ENCODE data around the gene SETBP1.

The SETBP1 gene

GRCh38 chr18:44771956-44772917, 91.5 kb downstream of the SETBP1 start:
- no peaks in the 10 kb centered on the region for H3K9me2 ChIP-seq (ENCODE audit: low read depth, low read length)
- no peaks in the 10 kb centered on the region for H4K20me1 ChIP-seq (ENCODE audit: insufficient read depth, low read length)
- H3K27ac ChIP-seq (ENCODE audit: low read depth, low read length, poor library complexity, severe bottlenecking) = no peak overlapping the region
- H3F3A ChIP-seq (ENCODE audit: insufficient read depth, low read length) = no peaks in the 10 kb centered on the region
- H3K27me3 ChIP-seq (ENCODE audit: insufficient read depth, low read length) = no peaks in the 10 kb centered on the region
- no peaks in the 10 kb centered on the region for H3K9me3 ChIP-seq (ENCODE audit: low read length)
- no peaks in the 10 kb centered on the region for H3K79me2 ChIP-seq (ENCODE audit: insufficient read depth, low read length)
- no peak overlapping the region for H2AFZ ChIP-seq (ENCODE audit: low read length)
- TF ChIP-seq, protein P1, sequence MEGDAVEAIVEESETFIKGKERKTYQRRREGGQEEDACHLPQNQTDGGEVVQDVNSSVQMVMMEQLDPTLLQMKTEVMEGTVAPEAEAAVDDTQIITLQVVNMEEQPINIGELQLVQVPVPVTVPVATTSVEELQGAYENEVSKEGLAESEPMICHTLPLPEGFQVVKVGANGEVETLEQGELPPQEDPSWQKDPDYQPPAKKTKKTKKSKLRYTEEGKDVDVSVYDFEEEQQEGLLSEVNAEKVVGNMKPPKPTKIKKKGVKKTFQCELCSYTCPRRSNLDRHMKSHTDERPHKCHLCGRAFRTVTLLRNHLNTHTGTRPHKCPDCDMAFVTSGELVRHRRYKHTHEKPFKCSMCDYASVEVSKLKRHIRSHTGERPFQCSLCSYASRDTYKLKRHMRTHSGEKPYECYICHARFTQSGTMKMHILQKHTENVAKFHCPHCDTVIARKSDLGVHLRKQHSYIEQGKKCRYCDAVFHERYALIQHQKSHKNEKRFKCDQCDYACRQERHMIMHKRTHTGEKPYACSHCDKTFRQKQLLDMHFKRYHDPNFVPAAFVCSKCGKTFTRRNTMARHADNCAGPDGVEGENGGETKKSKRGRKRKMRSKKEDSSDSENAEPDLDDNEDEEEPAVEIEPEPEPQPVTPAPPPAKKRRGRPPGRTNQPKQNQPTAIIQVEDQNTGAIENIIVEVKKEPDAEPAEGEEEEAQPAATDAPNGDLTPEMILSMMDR (IDR thresholded peaks at IDR 0.05; ENCODE audit: low read length) = no peak
- H3K36me3 ChIP-seq (ENCODE audit: insufficient read depth, low read length) = no peaks in the 10 kb centered on the region
- H3K9ac ChIP-seq (ENCODE audit: low read length) = no peak overlapping the region; the same call in 1 of the 2 replicates
- H3K4me3 ChIP-seq (ENCODE audit: low read depth, low read length, poor library complexity, severe bottlenecking) = no peak overlapping the region
- no peak overlapping the region; the same call in 1 of the 2 replicates for H3K4me2 ChIP-seq (ENCODE audit: low read length)
- H3K4me1 ChIP-seq (ENCODE audit: insufficient read depth, low read length, severe bottlenecking) = peaks cover 23% of the 10 kb centered on the region

DNA sequence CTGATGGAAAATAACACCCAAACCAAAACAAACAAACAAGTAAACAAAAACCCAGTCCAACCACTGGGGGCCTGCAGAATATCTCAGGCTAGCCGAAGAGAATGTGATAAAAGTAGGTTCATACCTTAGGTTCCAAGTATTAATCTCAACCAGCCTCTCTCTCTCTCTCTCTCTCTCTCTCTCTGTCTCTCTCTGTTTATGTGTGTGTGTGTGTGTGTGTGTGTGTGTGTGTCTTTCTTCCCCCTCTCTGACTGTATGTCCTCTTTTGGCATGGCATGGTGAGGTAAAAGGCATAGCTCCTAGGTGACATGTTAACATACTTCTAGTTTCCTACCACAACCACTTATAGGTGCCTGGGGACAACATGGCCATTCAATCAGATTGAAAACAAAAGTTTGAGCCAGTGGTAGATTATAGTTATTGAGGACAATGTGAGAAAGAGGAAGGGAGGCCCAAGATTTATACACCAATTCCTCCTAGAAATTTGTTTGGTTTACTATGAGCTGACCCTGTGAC, 93.0 kb downstream of the SETBP1 start:
- no peak overlapping the region for H3K4me2 ChIP-seq (ENCODE audit: low read length)
- no peaks in the 10 kb centered on the region for H3K27me3 ChIP-seq (ENCODE audit: insufficient read depth, low read length)
- no peak overlapping the region for H3K4me3 ChIP-seq (ENCODE audit: low read depth, low read length, poor library complexity, severe bottlenecking)
- no peaks in the 10 kb centered on the region for H3K9me2 ChIP-seq (ENCODE audit: low read depth, low read length)
- no peaks in the 10 kb centered on the region for H3K36me3 ChIP-seq (ENCODE audit: insufficient read depth, low read length)
- no peaks in the 10 kb centered on the region for H3K9me3 ChIP-seq (ENCODE audit: low read length)
- H3K79me2 ChIP-seq (ENCODE audit: insufficient read depth, low read length) = no peaks in the 10 kb centered on the region
- H3K27ac ChIP-seq (ENCODE audit: low read depth, low read length, poor library complexity, severe bottlenecking) = no peak overlapping the region
- no peak overlapping the region for H3K9ac ChIP-seq (ENCODE audit: low read length)
- TF ChIP-seq, protein P1 (IDR thresholded peaks at IDR 0.05; ENCODE audit: low read length) = no peak
- no peak for TF ChIP-seq EZH2 (IDR thresholded peaks at IDR 0.05; ENCODE audit: borderline replicate concordance, low read length)
- H2AFZ ChIP-seq (ENCODE audit: low read length) = no peak overlapping the region
- H3K4me1 ChIP-seq (ENCODE audit: insufficient read depth, low read length, severe bottlenecking) = peaks cover 26% of the 10 kb centered on the region
- H3F3A ChIP-seq (ENCODE audit: insufficient read depth, low read length) = no peaks in the 10 kb centered on the region
- H4K20me1 ChIP-seq (ENCODE audit: insufficient read depth, low read length) = no peaks in the 10 kb centered on the region

- H3F3A ChIP-seq (ENCODE audit: insufficient read depth, low read length) = no peaks in the 10 kb centered on the region
- TF ChIP-seq, protein P1 (IDR thresholded peaks at IDR 0.05; ENCODE audit: low read length) = no peak
- H3K36me3 ChIP-seq (ENCODE audit: insufficient read depth, low read length) = no peaks in the 10 kb centered on the region
- no peak overlapping the region for H3K9ac ChIP-seq (ENCODE audit: low read length)
- no peaks in the 10 kb centered on the region for H3K9me3 ChIP-seq (ENCODE audit: low read length)
- H3K27ac ChIP-seq (ENCODE audit: low read depth, low read length, poor library complexity, severe bottlenecking) = no peak overlapping the region
- H4K20me1 ChIP-seq (ENCODE audit: insufficient read depth, low read length) = no peaks in the 10 kb centered on the region
- H2AFZ ChIP-seq (ENCODE audit: low read length) = no peak overlapping the region
- H3K4me3 ChIP-seq (ENCODE audit: low read depth, low read length, poor library complexity, severe bottlenecking) = no peak overlapping the region
- H3K79me2 ChIP-seq (ENCODE audit: insufficient read depth, low read length) = no peaks in the 10 kb centered on the region
- peaks cover 21% of the 10 kb centered on the region for H3K4me1 ChIP-seq (ENCODE audit: insufficient read depth, low read length, severe bottlenecking)
- no peaks in the 10 kb centered on the region for H3K27me3 ChIP-seq (ENCODE audit: insufficient read depth, low read length)
- H3K4me2 ChIP-seq (ENCODE audit: low read length) = no peak overlapping the region
- H3K9me2 ChIP-seq (ENCODE audit: low read depth, low read length) = no peaks in the 10 kb centered on the region
These were observed 93.5 kb downstream of the SETBP1 start for GRCh38 chr18:44774191-44774590.
